Measurements from ENCODE around the gene SND1.

DNA sequence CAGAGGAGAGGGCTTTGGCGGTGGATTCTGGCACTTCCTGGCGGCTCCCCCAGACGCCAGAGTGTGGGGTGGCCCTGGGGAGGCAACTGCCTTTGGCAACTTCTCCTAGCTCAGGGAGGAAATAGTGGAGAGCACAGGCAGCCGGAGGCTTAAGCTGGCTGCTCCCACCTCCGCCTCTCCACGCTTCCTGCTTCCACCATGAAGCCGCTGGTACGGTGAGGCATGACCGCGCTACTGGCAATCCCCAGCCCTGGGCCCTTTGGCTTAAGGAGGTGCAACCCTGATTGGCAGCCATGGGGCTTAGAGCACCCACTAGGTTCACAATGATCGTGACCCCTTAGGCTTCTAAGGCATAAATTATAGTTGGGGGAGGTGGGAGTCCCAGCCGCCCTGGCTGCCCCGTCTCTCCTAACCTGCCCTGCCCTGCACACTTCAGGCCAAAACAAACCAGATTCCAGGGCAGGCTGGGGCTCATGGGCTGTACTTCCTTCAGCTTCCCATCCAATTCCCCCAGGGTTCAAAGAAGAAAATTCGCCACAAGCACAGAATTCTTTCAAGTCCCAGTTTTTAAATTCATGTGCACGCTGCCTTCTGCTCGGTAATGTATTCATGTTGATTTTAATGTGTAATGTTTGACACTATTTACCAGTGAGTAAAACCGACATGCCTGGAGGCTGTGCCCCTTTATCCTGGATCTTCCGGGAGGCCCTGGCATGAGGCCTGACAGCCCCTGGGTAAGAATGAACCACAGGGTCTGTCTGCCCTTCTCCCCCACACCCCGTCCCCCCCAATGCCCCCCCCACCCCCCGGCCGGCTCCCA is 469.9 kb downstream of the SND1 start:
- TF ChIP-seq, protein P1, sequence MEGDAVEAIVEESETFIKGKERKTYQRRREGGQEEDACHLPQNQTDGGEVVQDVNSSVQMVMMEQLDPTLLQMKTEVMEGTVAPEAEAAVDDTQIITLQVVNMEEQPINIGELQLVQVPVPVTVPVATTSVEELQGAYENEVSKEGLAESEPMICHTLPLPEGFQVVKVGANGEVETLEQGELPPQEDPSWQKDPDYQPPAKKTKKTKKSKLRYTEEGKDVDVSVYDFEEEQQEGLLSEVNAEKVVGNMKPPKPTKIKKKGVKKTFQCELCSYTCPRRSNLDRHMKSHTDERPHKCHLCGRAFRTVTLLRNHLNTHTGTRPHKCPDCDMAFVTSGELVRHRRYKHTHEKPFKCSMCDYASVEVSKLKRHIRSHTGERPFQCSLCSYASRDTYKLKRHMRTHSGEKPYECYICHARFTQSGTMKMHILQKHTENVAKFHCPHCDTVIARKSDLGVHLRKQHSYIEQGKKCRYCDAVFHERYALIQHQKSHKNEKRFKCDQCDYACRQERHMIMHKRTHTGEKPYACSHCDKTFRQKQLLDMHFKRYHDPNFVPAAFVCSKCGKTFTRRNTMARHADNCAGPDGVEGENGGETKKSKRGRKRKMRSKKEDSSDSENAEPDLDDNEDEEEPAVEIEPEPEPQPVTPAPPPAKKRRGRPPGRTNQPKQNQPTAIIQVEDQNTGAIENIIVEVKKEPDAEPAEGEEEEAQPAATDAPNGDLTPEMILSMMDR (tag by site-specific recombination; IDR thresholded peaks at IDR 0.05), result no peak
- TF ChIP-seq ZNF274 (IDR thresholded peaks at IDR 0.05; ENCODE audit: low read length), result no peak
- no peak for TF ChIP-seq ZNF274 (tag by site-specific recombination; IDR thresholded peaks at IDR 0.05; ENCODE audit: borderline replicate concordance)
- TF ChIP-seq BCL11A (tag by site-specific recombination; IDR thresholded peaks at IDR 0.05; ENCODE audit: low read depth), result no peak
- TF ChIP-seq, protein P2, sequence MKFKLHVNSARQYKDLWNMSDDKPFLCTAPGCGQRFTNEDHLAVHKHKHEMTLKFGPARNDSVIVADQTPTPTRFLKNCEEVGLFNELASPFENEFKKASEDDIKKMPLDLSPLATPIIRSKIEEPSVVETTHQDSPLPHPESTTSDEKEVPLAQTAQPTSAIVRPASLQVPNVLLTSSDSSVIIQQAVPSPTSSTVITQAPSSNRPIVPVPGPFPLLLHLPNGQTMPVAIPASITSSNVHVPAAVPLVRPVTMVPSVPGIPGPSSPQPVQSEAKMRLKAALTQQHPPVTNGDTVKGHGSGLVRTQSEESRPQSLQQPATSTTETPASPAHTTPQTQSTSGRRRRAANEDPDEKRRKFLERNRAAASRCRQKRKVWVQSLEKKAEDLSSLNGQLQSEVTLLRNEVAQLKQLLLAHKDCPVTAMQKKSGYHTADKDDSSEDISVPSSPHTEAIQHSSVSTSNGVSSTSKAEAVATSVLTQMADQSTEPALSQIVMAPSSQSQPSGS (tag by site-specific recombination; IDR thresholded peaks at IDR 0.05; ENCODE audit: low read depth), result no peak
- TF ChIP-seq ZNF148 (tag by site-specific recombination; IDR thresholded peaks at IDR 0.05; ENCODE audit: borderline replicate concordance), result no peak
- no peak for TF ChIP-seq EGR2 (tag by site-specific recombination; IDR thresholded peaks at IDR 0.05; ENCODE audit: low read depth)
- TF ChIP-seq ZNF548 (tag by site-specific recombination; IDR thresholded peaks at IDR 0.05), result no peak
